ENCODE results near the gene NFIB. TPM values are rescaled to one million over a fixed set of nuclear protein-coding genes. Genes with fewer than 3 reads are reported as not detected.

NFIB gene
- polyA plus RNA-seq, 3 donors = not detected

GRCh38 chr9:14212697-14213420 is 101.1 kb downstream of the NFIB start:
- Histone ChIP-seq H2AFZ (ENCODE audit: insufficient read depth, low read depth, low read length, poor library complexity, severe bottlenecking) (no peak overlapping the region), H4K20me1 (ENCODE audit: insufficient read depth, low read length) (no peaks in the 10 kb centered on the region), H3K79me2 (ENCODE audit: insufficient read depth, low read length) (no peaks in the 10 kb centered on the region), H3K9ac (ENCODE audit: insufficient read depth, low read length, poor library complexity, severe bottlenecking) (no peak overlapping the region), H3K4me3 (replicated peaks in 1 of 3; ENCODE audit: low read depth in 2 of 3, low read length in 3 of 3) (no peak overlapping the region), H3K36me3 (replicated peaks in 1 of 2; ENCODE audit: control insufficient read depth in 1 of 2, insufficient read depth in 2 of 2, low read length in 2 of 2) (no peaks in the 10 kb centered on the region), H3K27me3 (ENCODE audit: control insufficient read depth in 2 of 2, insufficient read depth in 2 of 2, low read length in 2 of 2) (no peaks in the 10 kb centered on the region), H3K27ac (ENCODE audit: low read depth in 1 of 2, low read length in 2 of 2) (no peak overlapping the region), H3K4me2 (replicated peaks; ENCODE audit: extremely low read depth, low read length, poor library complexity, severe bottlenecking) (no peak overlapping the region), H3K4me1 (ENCODE audit: control insufficient read depth in 1 of 2, insufficient read depth in 2 of 2, low read length in 2 of 2) (no peaks in the 10 kb centered on the region), H3K9me3 (replicated peaks in 1 of 2; ENCODE audit: control insufficient read depth in 1 of 2, insufficient read depth in 1 of 2, low read length in 2 of 2) (no peaks in the 10 kb centered on the region)
- no peak for DNase-seq
- TF ChIP-seq, protein P1, sequence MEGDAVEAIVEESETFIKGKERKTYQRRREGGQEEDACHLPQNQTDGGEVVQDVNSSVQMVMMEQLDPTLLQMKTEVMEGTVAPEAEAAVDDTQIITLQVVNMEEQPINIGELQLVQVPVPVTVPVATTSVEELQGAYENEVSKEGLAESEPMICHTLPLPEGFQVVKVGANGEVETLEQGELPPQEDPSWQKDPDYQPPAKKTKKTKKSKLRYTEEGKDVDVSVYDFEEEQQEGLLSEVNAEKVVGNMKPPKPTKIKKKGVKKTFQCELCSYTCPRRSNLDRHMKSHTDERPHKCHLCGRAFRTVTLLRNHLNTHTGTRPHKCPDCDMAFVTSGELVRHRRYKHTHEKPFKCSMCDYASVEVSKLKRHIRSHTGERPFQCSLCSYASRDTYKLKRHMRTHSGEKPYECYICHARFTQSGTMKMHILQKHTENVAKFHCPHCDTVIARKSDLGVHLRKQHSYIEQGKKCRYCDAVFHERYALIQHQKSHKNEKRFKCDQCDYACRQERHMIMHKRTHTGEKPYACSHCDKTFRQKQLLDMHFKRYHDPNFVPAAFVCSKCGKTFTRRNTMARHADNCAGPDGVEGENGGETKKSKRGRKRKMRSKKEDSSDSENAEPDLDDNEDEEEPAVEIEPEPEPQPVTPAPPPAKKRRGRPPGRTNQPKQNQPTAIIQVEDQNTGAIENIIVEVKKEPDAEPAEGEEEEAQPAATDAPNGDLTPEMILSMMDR (IDR thresholded peaks at IDR 0.05) = no peak
- Mint-ChIP-seq H3K4me1 (no peaks in the 10 kb centered on the region), H3K27ac (no peak overlapping the region), H3K9me3 (no peaks in the 10 kb centered on the region), H3K4me3 (no peak overlapping the region), H3K27me3 (ENCODE audit: low read depth in 3 of 3) (peaks cover 0 to 1% (median 0%) of the 10 kb centered on the region in 3 donors), H3K36me3 (no peaks in the 10 kb centered on the region)
- 90% methylated on average over 2 of the region's 5 CpGs for WGBS (ENCODE audit: insufficient coverage)
- intact Hi-C loops (cut with micrococcal nuclease) = no loop called here

DNA sequence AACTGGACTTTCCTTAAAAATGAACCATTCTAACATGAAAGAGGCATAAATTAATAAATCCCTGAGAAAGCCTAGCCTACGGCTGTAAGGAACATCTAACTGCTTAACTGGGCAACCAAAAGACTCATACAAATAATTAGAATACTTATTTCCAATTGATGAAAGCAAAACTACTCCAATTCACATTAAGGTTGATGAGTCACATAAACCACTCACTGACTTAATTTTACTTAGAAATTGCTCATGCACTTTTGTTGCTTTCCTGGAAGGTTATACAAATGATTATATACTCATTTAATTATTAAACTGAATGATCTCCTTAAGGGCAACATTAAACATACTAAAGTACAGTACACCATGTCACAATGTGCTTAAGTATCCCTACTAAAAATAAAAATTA is 101.9 kb downstream of the NFIB start:
- no peaks in the 10 kb centered on the region for H4K20me1 ChIP-seq (ENCODE audit: insufficient read depth, low read length)
- no peaks in the 10 kb centered on the region for H3K4me1 ChIP-seq (ENCODE audit: control insufficient read depth in 1 of 2, insufficient read depth in 2 of 2, low read length in 2 of 2)
- H3K4me1 Mint-ChIP-seq = no peaks in the 10 kb centered on the region
- no peaks in the 10 kb centered on the region for H3K36me3 ChIP-seq (replicated peaks in 1 of 2; ENCODE audit: control insufficient read depth in 1 of 2, insufficient read depth in 2 of 2, low read length in 2 of 2)
- H2AFZ ChIP-seq (ENCODE audit: insufficient read depth, low read depth, low read length, poor library complexity, severe bottlenecking) = no peak overlapping the region
- intact Hi-C loops (cut with micrococcal nuclease) = no loop called here
- no peak overlapping the region for H3K4me2 ChIP-seq (replicated peaks; ENCODE audit: extremely low read depth, low read length, poor library complexity, severe bottlenecking)
- peaks cover 0 to 1% (median 0%) of the 10 kb centered on the region in 3 donors for H3K27me3 Mint-ChIP-seq (ENCODE audit: low read depth in 3 of 3)
- DNase-seq = no peak
- TF ChIP-seq, protein P1 (IDR thresholded peaks at IDR 0.05) = no peak
- H3K4me3 ChIP-seq (replicated peaks in 1 of 3; ENCODE audit: low read depth in 2 of 3, low read length in 3 of 3) = no peak overlapping the region
- H3K27ac ChIP-seq (ENCODE audit: low read depth in 1 of 2, low read length in 2 of 2) = no peak overlapping the region
- H3K79me2 ChIP-seq (ENCODE audit: insufficient read depth, low read length) = no peaks in the 10 kb centered on the region
- peaks cover 0 to 2% (median 0%) of the 10 kb centered on the region in 7 donors for H3K9me3 Mint-ChIP-seq
- no CpG with 5 or more reads among the region's 1 CpG for WGBS (ENCODE audit: insufficient coverage)
- H3K9ac ChIP-seq (ENCODE audit: insufficient read depth, low read length, poor library complexity, severe bottlenecking) = no peak overlapping the region
- no peaks in the 10 kb centered on the region for H3K9me3 ChIP-seq (replicated peaks in 1 of 2; ENCODE audit: control insufficient read depth in 1 of 2, insufficient read depth in 1 of 2, low read length in 2 of 2)
- H3K27me3 ChIP-seq (ENCODE audit: control insufficient read depth in 2 of 2, insufficient read depth in 2 of 2, low read length in 2 of 2) = no peaks in the 10 kb centered on the region
- H3K27ac Mint-ChIP-seq = no peak overlapping the region
- H3K36me3 Mint-ChIP-seq = no peaks in the 10 kb centered on the region
- H3K4me3 Mint-ChIP-seq = no peak overlapping the region

All from CD14-positive monocyte (primary cell).